Suprapubic skin (tissue), 4 donors: Measurements from ENCODE around the gene FLII.

Experiments used
- CTCF ChIP-seq, 2 donors: fragments of 200-600 bp in 1 of 2; fragments of 450-650 bp in 1 of 2; sonication (generic) in 1 of 2; IDR thresholded peaks; one replicate each; pipeline ENCODE4 v1.5.1; 2016 to 2019; ENCODE audit warnings: antibody characterized with exemption in 2 of 2, mild to moderate bottlenecking in 1 of 2, moderate library complexity in 1 of 2
- POLR2A ChIP-seq, 2 donors: fragments of 450-650 bp; IDR thresholded peaks; one replicate each; pipeline ENCODE4 v1.6.1; 2017; ENCODE audit warnings: antibody characterized with exemption in 2 of 2, mild to moderate bottlenecking in 2 of 2, moderate library complexity in 2 of 2
- POLR2AphosphoS5 ChIP-seq, 3 donors: sonication (generic); formaldehyde crosslinking; IDR thresholded peaks; one replicate each; pipeline ENCODE4 v1.6.1; 2017; ENCODE audit warnings: antibody characterized with exemption in 3 of 3

GRCh38 chr17:18225642-18226283, 32.8 kb downstream of the FLII start:
- TF ChIP-seq POLR2AphosphoS5 (IDR thresholded peaks at IDR 0.05) (no peak), POLR2A (IDR thresholded peaks at IDR 0.05) (no peak), CTCF (IDR thresholded peaks at IDR 0.05) (no peak)
